Measurements from ENCODE around the gene ITGB6. TPM values are rescaled to one million over a fixed set of nuclear protein-coding genes. Genes with fewer than 3 reads are reported as not detected.
A peak's percentile ranks its signal among the peaks of the same experiment; 100 is the strongest.
"Not testable (repeated sequence)": the region's sequence is repeated elsewhere in the genome, so short reads cannot be mapped to it uniquely, and the experiment has no call there.

ITGB6 gene
- total RNA-seq, 1 experiment from 2014 or later, result not detected

GRCh38 chr2:160114721-160115120 lies 85.4 kb downstream of the ITGB6 start:
- not testable (repeated sequence) for H3K36me3 ChIP-seq (replicated peaks; ENCODE audit: control insufficient read depth, insufficient read depth, low read length); H3K4me3 ChIP-seq (ENCODE audit: insufficient read depth, low read depth, low read length); DNase-seq; H3K27me3 ChIP-seq (ENCODE audit: control insufficient read depth, insufficient read depth, low read length)

- DNase-seq, result no peak
- no peaks in the 10 kb centered on the region for H3K27me3 ChIP-seq (ENCODE audit: control insufficient read depth, insufficient read depth, low read length)
- H3K36me3 ChIP-seq (replicated peaks; ENCODE audit: control insufficient read depth, insufficient read depth, low read length), result no peaks in the 10 kb centered on the region
- H3K4me3 ChIP-seq (ENCODE audit: insufficient read depth, low read depth, low read length), result no peak overlapping the region
Measured at GRCh38 chr2:160114020-160114419, 86.1 kb downstream of the ITGB6 start.

GRCh38 chr2:160111951-160112798 lies 87.9 kb downstream of the ITGB6 start:
- Histone ChIP-seq H3K4me3 (ENCODE audit: insufficient read depth, low read depth, low read length) (no peak overlapping the region), H3K36me3 (replicated peaks; ENCODE audit: control insufficient read depth, insufficient read depth, low read length) (no peaks in the 10 kb centered on the region), H3K27me3 (ENCODE audit: control insufficient read depth, insufficient read depth, low read length) (no peaks in the 10 kb centered on the region)
- no peak for DNase-seq

GRCh38 chr2:160110674-160111239 lies 89.3 kb downstream of the ITGB6 start:
- no peaks in the 10 kb centered on the region for H3K36me3 ChIP-seq (replicated peaks; ENCODE audit: control insufficient read depth, insufficient read depth, low read length)
- H3K27me3 ChIP-seq (ENCODE audit: control insufficient read depth, insufficient read depth, low read length), result no peaks in the 10 kb centered on the region
- no peak overlapping the region for H3K4me3 ChIP-seq (ENCODE audit: insufficient read depth, low read depth, low read length)
- DNase-seq, result peak; percentile 8

GRCh38 chr2:160109939-160110673 lies 90.0 kb downstream of the ITGB6 start:
- Histone ChIP-seq H3K4me3 (ENCODE audit: insufficient read depth, low read depth, low read length) (no peak overlapping the region), H3K36me3 (replicated peaks; ENCODE audit: control insufficient read depth, insufficient read depth, low read length) (no peaks in the 10 kb centered on the region), H3K27me3 (ENCODE audit: control insufficient read depth, insufficient read depth, low read length) (no peaks in the 10 kb centered on the region)
- peak; percentile 56 for DNase-seq

- DNase-seq, result no peak
- no peaks in the 10 kb centered on the region for H3K36me3 ChIP-seq (replicated peaks; ENCODE audit: control insufficient read depth, insufficient read depth, low read length)
- H3K27me3 ChIP-seq (ENCODE audit: control insufficient read depth, insufficient read depth, low read length), result no peaks in the 10 kb centered on the region
- H3K4me3 ChIP-seq (ENCODE audit: insufficient read depth, low read depth, low read length), result no peak overlapping the region
Measured at GRCh38 chr2:160109243-160109642, 90.8 kb downstream of the ITGB6 start.

- H3K36me3 ChIP-seq (replicated peaks; ENCODE audit: control insufficient read depth, insufficient read depth, low read length), result no peaks in the 10 kb centered on the region
- no peak overlapping the region for H3K4me3 ChIP-seq (ENCODE audit: insufficient read depth, low read depth, low read length)
- no peaks in the 10 kb centered on the region for H3K27me3 ChIP-seq (ENCODE audit: control insufficient read depth, insufficient read depth, low read length)
- no peak for DNase-seq
Measured at GRCh38 chr2:160108646-160109045, 91.4 kb downstream of the ITGB6 start.

GRCh38 chr2:160105366-160105765 lies 94.7 kb downstream of the ITGB6 start:
- DNase-seq, result no peak
- no peaks in the 10 kb centered on the region for H3K36me3 ChIP-seq (replicated peaks; ENCODE audit: control insufficient read depth, insufficient read depth, low read length)
- H3K27me3 ChIP-seq (ENCODE audit: control insufficient read depth, insufficient read depth, low read length), result no peaks in the 10 kb centered on the region
- no peak overlapping the region for H3K4me3 ChIP-seq (ENCODE audit: insufficient read depth, low read depth, low read length)

GRCh38 chr2:160104115-160104514 lies 96.0 kb downstream of the ITGB6 start:
- Histone ChIP-seq H3K4me3 (ENCODE audit: insufficient read depth, low read depth, low read length) (no peak overlapping the region), H3K27me3 (ENCODE audit: control insufficient read depth, insufficient read depth, low read length) (no peaks in the 10 kb centered on the region), H3K36me3 (replicated peaks; ENCODE audit: control insufficient read depth, insufficient read depth, low read length) (no peaks in the 10 kb centered on the region)
- DNase-seq, result no peak

- DNase-seq, result no peak
- no peaks in the 10 kb centered on the region for H3K27me3 ChIP-seq (ENCODE audit: control insufficient read depth, insufficient read depth, low read length)
- H3K4me3 ChIP-seq (ENCODE audit: insufficient read depth, low read depth, low read length), result no peak overlapping the region
- H3K36me3 ChIP-seq (replicated peaks; ENCODE audit: control insufficient read depth, insufficient read depth, low read length), result no peaks in the 10 kb centered on the region
Measured at GRCh38 chr2:160097326-160097725, 102.7 kb downstream of the ITGB6 start.

GRCh38 chr2:160096409-160096808 lies 103.7 kb downstream of the ITGB6 start:
- H3K27me3 ChIP-seq (ENCODE audit: control insufficient read depth, insufficient read depth, low read length), result no peaks in the 10 kb centered on the region
- no peak for DNase-seq

GRCh38 chr2:160092445-160092844 lies 107.6 kb downstream of the ITGB6 start:
- Histone ChIP-seq H3K27me3 (ENCODE audit: control insufficient read depth, insufficient read depth, low read length) (no peaks in the 10 kb centered on the region), H3K4me3 (ENCODE audit: insufficient read depth, low read depth, low read length) (no peak overlapping the region), H3K36me3 (replicated peaks; ENCODE audit: control insufficient read depth, insufficient read depth, low read length) (no peaks in the 10 kb centered on the region)
- DNase-seq, result no peak

More at GRCh38 chr2:160096409-160096808, 103.7 kb downstream of the ITGB6 start:
- no peak overlapping the region for H3K4me3 ChIP-seq (ENCODE audit: insufficient read depth, low read depth, low read length)
- no peaks in the 10 kb centered on the region for H3K36me3 ChIP-seq (replicated peaks; ENCODE audit: control insufficient read depth, insufficient read depth, low read length)

GRCh38 chr2:160091381-160091780 lies 108.7 kb downstream of the ITGB6 start:
- no peak for DNase-seq
- Histone ChIP-seq H3K4me3 (ENCODE audit: insufficient read depth, low read depth, low read length) (no peak overlapping the region), H3K27me3 (ENCODE audit: control insufficient read depth, insufficient read depth, low read length) (no peaks in the 10 kb centered on the region), H3K36me3 (replicated peaks; ENCODE audit: control insufficient read depth, insufficient read depth, low read length) (no peaks in the 10 kb centered on the region)

GRCh38 chr2:160087854-160088745 lies 112.0 kb downstream of the ITGB6 start:
- H3K4me3 ChIP-seq (ENCODE audit: insufficient read depth, low read depth, low read length), result no peak overlapping the region
- no peak for DNase-seq
- H3K27me3 ChIP-seq (ENCODE audit: control insufficient read depth, insufficient read depth, low read length), result no peaks in the 10 kb centered on the region
- no peaks in the 10 kb centered on the region for H3K36me3 ChIP-seq (replicated peaks; ENCODE audit: control insufficient read depth, insufficient read depth, low read length)

Measured in H7 (cell line).